Activated effector memory CD4-positive, alpha-beta T cell treated with Interleukin-2 at 50 U/mL for 16 hours (primary cell): ENCODE results near the gene PEDS1.
A peak's percentile ranks its signal among the peaks of the same experiment; 100 is the strongest.
"Not testable (repeated sequence)": the region's sequence is repeated elsewhere in the genome, so short reads cannot be mapped to it uniquely, and the experiment has no call there.

Experiments
- DNase-seq: peaks from one replicate; pipeline ENCODE4 v3.0.0-alpha.2; 2020

Gene PEDS1

GRCh38 chr20:50112512-50113419, 40.8 kb downstream of the PEDS1 start, which contains the start of gene UBE2V1:
UBE2V1 (minus strand) TSS chr20:50113150; CDS start chr20:50113128, 22 bp downstream.
- DNase-seq, result peak; percentile 81

GRCh38 chr20:50111829-50112495, 41.6 kb downstream of the PEDS1 start:
- no peak for DNase-seq

DNA sequence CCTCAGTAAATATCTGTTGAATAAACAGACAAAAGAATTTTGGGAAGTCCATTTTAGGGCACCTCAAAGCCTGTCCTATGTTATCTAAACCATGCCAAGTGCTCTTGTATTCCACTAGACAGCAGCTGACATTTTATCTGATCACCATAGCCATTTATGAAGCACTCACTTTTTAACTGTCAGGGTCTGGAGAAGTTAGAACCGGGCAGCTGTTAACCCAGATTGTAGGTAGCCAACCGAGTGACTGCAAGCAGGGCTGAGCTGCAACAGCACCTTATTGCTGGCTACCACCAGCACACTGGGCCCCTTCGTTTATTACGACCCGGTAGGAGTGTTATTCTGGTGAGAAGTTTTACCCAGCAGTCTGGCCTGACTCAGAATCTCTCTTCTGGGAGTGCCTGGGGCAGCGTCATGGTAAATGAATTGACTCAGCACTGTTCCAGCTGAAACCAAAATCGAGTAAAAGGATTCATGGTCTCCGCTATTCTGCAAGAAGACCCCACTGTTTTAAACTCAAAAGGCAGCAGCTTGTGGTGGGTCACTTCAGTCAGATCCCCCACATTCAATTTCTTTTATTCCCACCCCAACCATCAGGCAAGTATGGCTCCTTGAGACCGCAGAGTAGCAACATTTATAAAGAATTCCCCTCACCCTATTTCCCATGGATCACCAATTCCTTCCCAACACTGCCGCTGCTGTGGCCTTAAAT, 42.2 kb downstream of the PEDS1 start:
- no peak for DNase-seq

DNA sequence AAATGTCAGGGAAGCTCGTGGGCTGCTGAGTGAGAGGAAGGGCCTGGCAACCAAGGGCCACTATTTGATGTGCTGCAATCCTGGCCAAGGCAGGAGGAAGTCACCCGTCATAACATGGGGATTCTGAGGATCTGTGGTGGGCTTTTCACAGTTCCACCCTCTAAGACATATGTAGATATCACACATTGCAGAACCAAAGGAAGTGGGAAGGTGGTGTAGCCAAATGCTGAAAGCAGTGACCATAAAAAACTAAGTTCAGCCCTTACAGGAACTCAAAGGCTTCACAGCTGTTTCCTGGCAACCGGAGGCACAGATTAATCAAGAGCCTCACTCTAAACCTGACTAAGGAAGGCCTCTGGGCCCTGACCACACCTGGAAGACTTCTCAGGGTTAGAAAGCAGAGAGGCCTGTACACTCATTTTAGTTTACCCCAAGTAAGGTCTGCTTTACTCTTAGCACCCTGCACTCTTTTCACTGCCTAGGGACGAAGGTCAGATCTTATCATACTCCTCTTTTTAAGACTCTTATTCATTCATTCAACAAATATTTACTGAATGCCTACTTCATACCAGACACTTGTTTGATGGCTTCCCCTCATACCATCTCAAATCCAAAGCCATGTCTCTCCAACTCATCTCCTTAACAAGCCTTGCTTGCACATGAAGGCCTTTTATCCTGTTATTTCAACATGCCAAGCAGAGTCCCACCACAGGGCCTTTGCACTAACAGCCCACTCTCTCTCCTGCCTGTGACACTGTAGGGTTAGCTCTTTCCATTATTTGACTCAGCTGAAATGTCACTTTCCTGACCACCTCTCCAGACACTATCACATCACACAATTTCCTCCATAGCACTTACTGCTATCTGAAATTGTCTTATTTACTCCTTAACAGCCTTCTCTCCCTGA, 43.1 kb downstream of the PEDS1 start:
- no peak for DNase-seq

DNA sequence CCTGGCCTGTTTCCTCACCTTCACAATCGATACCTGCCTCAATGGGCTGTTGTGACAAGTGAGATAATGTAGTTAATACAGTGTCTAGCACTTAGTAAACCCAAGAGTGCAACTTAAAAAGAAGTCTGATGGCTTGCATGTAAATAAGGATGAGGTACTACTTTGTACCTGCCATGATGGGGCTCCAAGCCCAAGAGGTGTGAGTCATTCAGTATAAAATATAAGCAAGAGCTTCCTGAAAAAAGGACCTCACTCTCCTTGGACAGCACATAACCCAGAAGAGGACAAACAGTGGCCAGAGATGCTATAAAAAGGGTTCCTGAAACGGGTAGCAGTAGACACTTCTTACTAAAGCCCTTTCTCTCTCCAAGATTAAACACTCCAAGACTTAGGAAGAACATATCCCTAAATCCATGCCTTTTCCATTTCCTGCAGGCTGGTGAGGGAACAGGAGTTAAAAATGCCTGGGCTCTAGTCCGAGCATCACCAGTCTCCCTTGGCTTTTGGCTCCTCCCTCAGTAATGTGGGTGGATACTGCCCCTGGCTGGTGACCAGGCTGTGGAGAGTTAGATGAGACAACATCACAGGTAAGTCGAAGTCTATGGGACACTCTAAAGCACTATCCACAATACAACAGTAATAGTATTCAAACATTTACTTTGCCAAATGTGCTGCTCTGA, 44.8 kb downstream of the PEDS1 start:
- no peak for DNase-seq

DNA sequence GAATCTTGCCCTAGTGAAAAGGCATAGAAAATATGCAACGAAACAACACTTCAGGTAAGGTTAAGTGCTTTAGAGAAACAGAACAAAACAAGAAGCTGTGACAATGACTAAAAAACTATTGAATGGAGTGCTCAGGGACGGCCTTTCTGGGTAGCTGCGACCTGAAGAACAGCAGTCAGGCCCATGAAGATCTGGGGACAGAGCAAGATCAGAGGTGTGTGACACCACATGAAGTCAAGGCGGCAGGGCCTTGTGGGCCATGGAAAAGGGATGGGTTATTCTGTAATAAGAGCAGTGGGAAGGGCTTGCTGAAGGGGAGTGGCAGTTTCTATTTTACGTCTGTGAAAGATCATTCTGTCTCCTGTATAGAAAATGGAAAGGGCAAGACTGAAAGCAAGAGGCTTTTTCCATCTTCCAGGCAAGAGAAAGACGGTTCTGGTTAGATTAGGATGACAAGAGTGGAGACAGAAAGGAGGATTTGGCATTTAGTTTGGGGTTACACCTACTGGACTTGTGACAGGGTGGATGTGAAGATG, 45.7 kb downstream of the PEDS1 start:
- DNase-seq, result no peak

DNA sequence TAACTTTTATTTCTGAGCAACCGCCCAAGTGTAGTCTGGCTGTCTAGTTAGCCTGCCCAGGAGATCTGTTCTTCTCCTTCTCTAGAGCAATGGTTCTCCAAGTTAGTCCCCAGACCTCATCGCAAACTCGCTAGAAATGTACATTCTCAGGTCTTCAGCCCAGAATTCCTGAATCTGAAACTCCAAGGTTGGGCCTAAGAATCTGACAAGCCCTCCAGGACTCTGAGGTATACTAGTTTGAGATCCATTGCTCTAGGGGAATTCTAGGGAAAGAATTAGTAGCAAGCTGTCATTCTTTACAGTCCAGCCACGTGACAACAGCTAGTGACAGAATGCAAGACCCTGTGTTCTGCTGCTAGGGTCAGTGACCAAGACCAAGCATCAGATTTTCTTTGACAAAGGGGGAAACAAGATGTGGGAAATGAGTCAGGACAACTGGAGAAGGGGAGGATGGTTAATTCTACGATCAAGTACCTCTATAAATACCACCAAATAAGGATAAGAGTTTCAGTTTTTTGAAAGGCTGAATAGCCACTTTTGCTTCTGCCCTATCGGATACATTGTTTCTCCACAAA, 46.4 kb downstream of the PEDS1 start:
- DNase-seq, result no peak

DNA sequence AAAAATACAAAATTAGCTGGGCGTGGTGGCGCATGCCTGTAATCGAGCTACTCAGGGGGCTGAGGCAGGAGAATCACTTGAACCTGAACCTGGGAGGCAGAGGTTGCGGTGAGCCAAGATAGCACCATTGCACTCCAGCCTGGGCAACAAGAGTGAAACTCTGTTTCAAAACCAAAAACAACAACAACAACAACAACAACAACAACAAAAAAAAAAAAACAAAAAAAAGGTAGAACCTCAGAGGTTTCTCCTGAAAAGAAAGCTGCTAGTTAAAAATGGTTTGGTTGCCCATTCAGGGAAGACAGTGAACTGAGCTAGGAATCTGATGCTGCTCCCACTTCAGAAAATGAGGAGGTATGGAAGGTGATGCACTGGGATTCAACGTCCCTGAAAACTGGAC, 46.9 kb downstream of the PEDS1 start:
- not testable (repeated sequence) for DNase-seq
